Measurements from ENCODE around the gene MOB2.

Gene MOB2

GRCh38 chr11:1491379-1491778, 4.8 kb upstream of the MOB2 start:
- DNase-seq (ENCODE audit: low read depth) = no peak

GRCh38 chr11:1490651-1491050, 4.1 kb upstream of the MOB2 start:
- H3K4me3 ChIP-seq (ENCODE audit: low read depth, low read length) = no peak overlapping the region
- DNase-seq (ENCODE audit: low read depth) = no peak

More at GRCh38 chr11:1491379-1491778, 4.8 kb upstream of the MOB2 start:
- no peak overlapping the region for H3K4me3 ChIP-seq (ENCODE audit: low read depth, low read length)

- H3K4me3 ChIP-seq (ENCODE audit: low read depth, low read length) = no peak overlapping the region
- DNase-seq (ENCODE audit: low read depth) = no peak
These were observed 2.1 kb upstream of the MOB2 start for GRCh38 chr11:1488575-1489180.

GRCh38 chr11:1487851-1488574, 1.4 kb upstream of the MOB2 start:
- DNase-seq (ENCODE audit: low read depth) = no peak
- H3K4me3 ChIP-seq (ENCODE audit: low read depth, low read length) = no peak overlapping the region

GRCh38 chr11:1487091-1487850, 692 bp upstream of the MOB2 start:
- H3K4me3 ChIP-seq (ENCODE audit: low read depth, low read length) = no peak overlapping the region
- DNase-seq (ENCODE audit: low read depth) = no peak

GRCh38 chr11:1485504-1485885, 1.1 kb downstream of the MOB2 start:
- DNase-seq (ENCODE audit: low read depth) = no peak
- H3K4me3 ChIP-seq (ENCODE audit: low read depth, low read length) = no peak overlapping the region

GRCh38 chr11:1484695-1485503, 1.7 kb downstream of the MOB2 start:
- no peak overlapping the region for H3K4me3 ChIP-seq (ENCODE audit: low read depth, low read length)

GRCh38 chr11:1484061-1484671, 2.4 kb downstream of the MOB2 start:
- no peak overlapping the region for H3K4me3 ChIP-seq (ENCODE audit: low read depth, low read length)
- DNase-seq (ENCODE audit: low read depth) = no peak

More at GRCh38 chr11:1484695-1485503, 1.7 kb downstream of the MOB2 start:
- no peak for DNase-seq (ENCODE audit: low read depth)

- no peak for DNase-seq (ENCODE audit: low read depth)
- H3K4me3 ChIP-seq (ENCODE audit: low read depth, low read length) = no peak overlapping the region
These were observed 3.1 kb downstream of the MOB2 start for GRCh38 chr11:1483445-1483961.

- no peak overlapping the region for H3K4me3 ChIP-seq (ENCODE audit: low read depth, low read length)
- DNase-seq (ENCODE audit: low read depth) = no peak
These were observed 3.8 kb downstream of the MOB2 start for GRCh38 chr11:1482581-1483444.

- no peak overlapping the region for H3K4me3 ChIP-seq (ENCODE audit: low read depth, low read length)
- DNase-seq (ENCODE audit: low read depth) = no peak
These were observed 4.6 kb downstream of the MOB2 start for GRCh38 chr11:1481861-1482441.

GRCh38 chr11:1481483-1481825, 5.1 kb downstream of the MOB2 start:
- DNase-seq (ENCODE audit: low read depth) = no peak
- H3K4me3 ChIP-seq (ENCODE audit: low read depth, low read length) = no peak overlapping the region

GRCh38 chr11:1480555-1481482, 5.8 kb downstream of the MOB2 start:
- no peak for DNase-seq (ENCODE audit: low read depth)
- no peak overlapping the region for H3K4me3 ChIP-seq (ENCODE audit: low read depth, low read length)

- no peak for DNase-seq (ENCODE audit: low read depth)
- no peak overlapping the region for H3K4me3 ChIP-seq (ENCODE audit: low read depth, low read length)
These were observed 6.4 kb downstream of the MOB2 start for GRCh38 chr11:1480191-1480554.

GRCh38 chr11:1479678-1480118, 6.9 kb downstream of the MOB2 start:
- DNase-seq (ENCODE audit: low read depth) = no peak
- H3K4me3 ChIP-seq (ENCODE audit: low read depth, low read length) = no peak overlapping the region

- DNase-seq (ENCODE audit: low read depth) = no peak
- no peak overlapping the region for H3K4me3 ChIP-seq (ENCODE audit: low read depth, low read length)
These were observed 7.4 kb downstream of the MOB2 start for GRCh38 chr11:1479006-1479677.

Measured in skeletal muscle cell (primary cell).